AG09319 (cell line): ENCODE measurements around the gene PRKD2.

Experiments
- DNase-seq: peaks from one replicate; pipeline ENCODE4 v3.0.0-alpha.2; 2010; ENCODE audit warnings: low read depth; ENCODE audit errors: extremely low read depth
- CTCF ChIP-seq: IDR thresholded peaks from 2 replicates; pipeline ENCODE4 v1.5.1; 2011; ENCODE audit warnings: low read depth, mild to moderate bottlenecking, inconsistent platforms, low read length, moderate library complexity

The PRKD2 gene

GRCh38 chr19:46723471-46723870 is 6.6 kb upstream of the PRKD2 start:
- no peak for DNase-seq
- TF ChIP-seq CTCF, result no peak

- TF ChIP-seq CTCF, result no peak
- DNase-seq, result no peak
These were observed 6.1 kb upstream of the PRKD2 start for GRCh38 chr19:46723023-46723461.

GRCh38 chr19:46722421-46723022 is 5.6 kb upstream of the PRKD2 start:
- TF ChIP-seq CTCF, result no peak
- no peak for DNase-seq

- no peak for DNase-seq
- no peak for TF ChIP-seq CTCF
These were observed 5.1 kb upstream of the PRKD2 start for GRCh38 chr19:46722004-46722380.

GRCh38 chr19:46721269-46722003 is 4.5 kb upstream of the PRKD2 start:
- DNase-seq, result no peak
- TF ChIP-seq CTCF, result no peak

- no peak for DNase-seq
- no peak for TF ChIP-seq CTCF
These were observed 3.8 kb upstream of the PRKD2 start for GRCh38 chr19:46720503-46721239.
